Kasumi-1 (cell line): ENCODE data around the gene PROM1.

Source experiments
- DNase-seq, 2 experiments: peaks; one replicate each; lab custom pipeline; 2025; lab: John Stamatoyannopoulos, UW

The PROM1 gene

GRCh38 chr4:15938640-15939039 lies 145.2 kb downstream of the PROM1 start, which contains the start of gene FGFBP1:
FGFBP1 (minus strand) TSS chr4:15938740; CDS start chr4:15936632, 2,108 bp downstream.
- DNase-seq: no peak

- no peak for DNase-seq
Observed at GRCh38 chr4:15938182-15938581, 145.6 kb downstream of the PROM1 start.

GRCh38 chr4:15936495-15936894 lies 147.3 kb downstream of the PROM1 start:
- no peak for DNase-seq

GRCh38 chr4:15935504-15936402 lies 148.1 kb downstream of the PROM1 start:
- DNase-seq: no peak

- no peak for DNase-seq
Observed at GRCh38 chr4:15934259-15934658, 149.6 kb downstream of the PROM1 start.

- no peak for DNase-seq
Observed at GRCh38 chr4:15931451-15932210, 152.2 kb downstream of the PROM1 start.

- no peak for DNase-seq
Observed at GRCh38 chr4:15930314-15930713, 153.5 kb downstream of the PROM1 start.

GRCh38 chr4:15929540-15929939 lies 154.3 kb downstream of the PROM1 start:
- no peak for DNase-seq

GRCh38 chr4:15928883-15929282 lies 154.9 kb downstream of the PROM1 start:
- DNase-seq: no peak

- no peak for DNase-seq
Observed at GRCh38 chr4:15926486-15926885, 157.3 kb downstream of the PROM1 start.

GRCh38 chr4:15925830-15926229 lies 158.0 kb downstream of the PROM1 start:
- DNase-seq: no peak

- no peak for DNase-seq
Observed at GRCh38 chr4:15921592-15921932, 162.3 kb downstream of the PROM1 start.

- no peak for DNase-seq
Observed at GRCh38 chr4:15920723-15921591, 162.9 kb downstream of the PROM1 start.

GRCh38 chr4:15918484-15919129 lies 165.2 kb downstream of the PROM1 start:
- no peak for DNase-seq
